Panc1 (cell line): ENCODE measurements around the gene CPM. TPM values are rescaled to one million over a fixed set of nuclear protein-coding genes. Genes with fewer than 3 reads are reported as not detected.

Experiments
- ATAC-seq: fragments of 200-7000 bp; cut with Tn5 transposase; 2 replicates; pipeline ENCODE4 v1.9.1; 2020; ENCODE audit warnings: mild to moderate bottlenecking, moderate library complexity
- BruUV-seq: library from RNA; stranded (reverse); fragments of 400-500 nt; replicated peaks from 2 replicates; lab custom pipeline; 2021; lab: Mats Ljungman, UMichigan
- CTCF ChIA-PET: fragments of 300-600 bp; sonication (Branson Sonifier 250); formaldehyde crosslinking; loops from one replicate; lab custom pipeline; 2022; ENCODE audit warnings: antibody characterized with exemption; lab: Charles Lee
- POLR2A ChIA-PET: fragments of 300-600 bp; sonication (Branson Sonifier 250); formaldehyde crosslinking; loops from one replicate; lab custom pipeline; 2022; ENCODE audit warnings: antibody characterized with exemption; lab: Charles Lee
- DNase-seq: peaks from one replicate; pipeline ENCODE4 v3.0.0-alpha.2; 2010; ENCODE audit warnings: low read depth, low spot score
- H3K27ac ChIP-seq: 2 replicates; pipeline ENCODE4 v1.5.1; 2011; ENCODE audit warnings: mild to moderate bottlenecking, low read length, inconsistent platforms
- H3K27me3 ChIP-seq: fragments of 200-500 bp; sonication (Bioruptor generic); 2 replicates; pipeline ENCODE4 v1.6.0; 2014; ENCODE audit warnings: low read length, inconsistent platforms; ENCODE audit not compliant: control insufficient read depth, insufficient read depth
- H3K36me3 ChIP-seq: fragments of 200-500 bp; sonication (Bioruptor generic); 2 replicates; pipeline ENCODE4 v1.5.1; 2014; ENCODE audit warnings: inconsistent platforms, mild to moderate bottlenecking, low read length, moderate library complexity; ENCODE audit not compliant: control insufficient read depth, insufficient read depth
- H3K4me1 ChIP-seq: 2 replicates; pipeline ENCODE4 v1.5.1; 2011; ENCODE audit warnings: inconsistent platforms, mild to moderate bottlenecking, low read length, moderate library complexity; ENCODE audit not compliant: control insufficient read depth, insufficient read depth
- H3K4me3 ChIP-seq, 2 experiments: 2 replicates each; pipeline ENCODE4 v1.5.1; 2011 to 2012; ENCODE audit warnings: low read depth in 2 of 2, low read length in 2 of 2, mild to moderate bottlenecking in 2 of 2, inconsistent platforms in 1 of 2, moderate library complexity in 1 of 2
- H3K9me3 ChIP-seq: fragments of 200-500 bp; sonication (Bioruptor generic); 2 replicates; pipeline ENCODE4 v1.5.1; 2014; ENCODE audit warnings: low read depth, mild to moderate bottlenecking, inconsistent platforms, low read length, moderate library complexity; ENCODE audit not compliant: control insufficient read depth, insufficient read depth
- POLR2AphosphoS5 ChIP-seq: IDR thresholded peaks from 2 replicates; pipeline ENCODE4 v1.6.1; 2012; ENCODE audit warnings: mild to moderate bottlenecking, low read depth, low read length, moderate library complexity
- SIN3A ChIP-seq: IDR thresholded peaks from 2 replicates; pipeline ENCODE4 v1.6.1; 2012; ENCODE audit warnings: low read depth, mild to moderate bottlenecking, low read length, moderate library complexity, borderline replicate concordance; ENCODE audit not compliant: insufficient read depth
- TCF7L2 ChIP-seq: IDR thresholded peaks from 2 replicates; pipeline ENCODE4 v1.6.1; 2011; ENCODE audit warnings: mild to moderate bottlenecking, low read depth, low read length, inconsistent platforms
- in situ Hi-C: cut with HindIII; loops from 2 replicates; pipeline ENCODE4 v1.10.0; 2016; ENCODE audit warnings: low sequenced_read_pairs, low pct_unique_long_range_greater_than_20kb
- intact Hi-C: fragments of 100-400 bp; cut with micrococcal nuclease; formaldehyde crosslinking; loops from one replicate; pipeline ENCODE4 v1.10.0; 2022; ENCODE audit not compliant: unreplicated experiment
- total RNA-seq: library from RNA; stranded (reverse); gene quantifications from one replicate; pipeline ENCODE4 v1.2.1, GENCODE V29; 2021; ENCODE audit not compliant: unreplicated experiment
- TF ChIP-seq, protein P1 (sequence below), 2 experiments: IDR thresholded peaks; 2 replicates each; pipeline ENCODE4 v1.6.1; 2011 to 2012; ENCODE audit warnings: low read depth in 2 of 2, control low read depth in 1 of 2, low read length in 1 of 2, mild to moderate bottlenecking in 1 of 2, moderate library complexity in 1 of 2; ENCODE audit not compliant: insufficient read depth in 1 of 2
- TF ChIP-seq, protein P2 (sequence below): fragments of 450-650 bp; IDR thresholded peaks from 2 replicates; pipeline ENCODE4 v1.5.1; 2017; ENCODE audit warnings: mild to moderate bottlenecking

Gene CPM
- total RNA-seq, 1 experiment from 2014 or later: 11.2 TPM

GRCh38 chr12:68943848-68944247, 10.9 kb upstream of the CPM start:
- POLR2A ChIA-PET: no interaction called here

DNA sequence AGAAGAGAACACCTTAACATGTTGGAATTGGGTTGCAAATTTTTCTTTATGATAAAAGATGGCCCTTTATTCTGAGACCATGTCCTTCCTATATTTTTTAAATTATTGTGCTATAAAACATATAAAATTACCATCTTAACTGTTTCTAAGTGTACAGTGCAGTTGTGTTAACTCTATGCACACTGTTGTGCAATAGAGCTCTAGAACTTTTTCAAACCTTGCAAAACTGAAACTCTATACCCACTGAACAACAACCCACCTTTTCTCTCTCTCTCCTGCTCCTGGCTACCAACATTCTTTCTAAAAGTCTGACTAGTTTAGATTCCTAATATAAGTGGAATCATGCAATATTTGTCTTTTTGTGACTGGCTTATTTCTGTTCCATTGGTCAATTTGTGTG, 7.8 kb upstream of the CPM start:
- H3K4me3 ChIP-seq: no peak overlapping the region
- in situ Hi-C loops: no loop called here
- no peaks in the 10 kb centered on the region; the same call in 1 of the 2 replicates for H3K4me1 ChIP-seq
- ATAC-seq (no peak), DNase-seq (no peak)
- intact Hi-C loops: no loop called here
- H3K27ac ChIP-seq: no peak overlapping the region
- POLR2A ChIA-PET: no interaction called here
- no peaks in the 10 kb centered on the region for H3K27me3 ChIP-seq
- BruUV-seq: no TSS peak
- no peaks in the 10 kb centered on the region for H3K9me3 ChIP-seq
- TF ChIP-seq, protein P1, sequence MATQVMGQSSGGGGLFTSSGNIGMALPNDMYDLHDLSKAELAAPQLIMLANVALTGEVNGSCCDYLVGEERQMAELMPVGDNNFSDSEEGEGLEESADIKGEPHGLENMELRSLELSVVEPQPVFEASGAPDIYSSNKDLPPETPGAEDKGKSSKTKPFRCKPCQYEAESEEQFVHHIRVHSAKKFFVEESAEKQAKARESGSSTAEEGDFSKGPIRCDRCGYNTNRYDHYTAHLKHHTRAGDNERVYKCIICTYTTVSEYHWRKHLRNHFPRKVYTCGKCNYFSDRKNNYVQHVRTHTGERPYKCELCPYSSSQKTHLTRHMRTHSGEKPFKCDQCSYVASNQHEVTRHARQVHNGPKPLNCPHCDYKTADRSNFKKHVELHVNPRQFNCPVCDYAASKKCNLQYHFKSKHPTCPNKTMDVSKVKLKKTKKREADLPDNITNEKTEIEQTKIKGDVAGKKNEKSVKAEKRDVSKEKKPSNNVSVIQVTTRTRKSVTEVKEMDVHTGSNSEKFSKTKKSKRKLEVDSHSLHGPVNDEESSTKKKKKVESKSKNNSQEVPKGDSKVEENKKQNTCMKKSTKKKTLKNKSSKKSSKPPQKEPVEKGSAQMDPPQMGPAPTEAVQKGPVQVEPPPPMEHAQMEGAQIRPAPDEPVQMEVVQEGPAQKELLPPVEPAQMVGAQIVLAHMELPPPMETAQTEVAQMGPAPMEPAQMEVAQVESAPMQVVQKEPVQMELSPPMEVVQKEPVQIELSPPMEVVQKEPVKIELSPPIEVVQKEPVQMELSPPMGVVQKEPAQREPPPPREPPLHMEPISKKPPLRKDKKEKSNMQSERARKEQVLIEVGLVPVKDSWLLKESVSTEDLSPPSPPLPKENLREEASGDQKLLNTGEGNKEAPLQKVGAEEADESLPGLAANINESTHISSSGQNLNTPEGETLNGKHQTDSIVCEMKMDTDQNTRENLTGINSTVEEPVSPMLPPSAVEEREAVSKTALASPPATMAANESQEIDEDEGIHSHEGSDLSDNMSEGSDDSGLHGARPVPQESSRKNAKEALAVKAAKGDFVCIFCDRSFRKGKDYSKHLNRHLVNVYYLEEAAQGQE (IDR thresholded peaks at IDR 0.05; ENCODE audit: insufficient read depth in 1 of 2, low read depth in 2 of 2, low read length in 1 of 2): no peak
- no peak for TF ChIP-seq SIN3A
- no peak for TF ChIP-seq TCF7L2
- TF ChIP-seq, protein P2, sequence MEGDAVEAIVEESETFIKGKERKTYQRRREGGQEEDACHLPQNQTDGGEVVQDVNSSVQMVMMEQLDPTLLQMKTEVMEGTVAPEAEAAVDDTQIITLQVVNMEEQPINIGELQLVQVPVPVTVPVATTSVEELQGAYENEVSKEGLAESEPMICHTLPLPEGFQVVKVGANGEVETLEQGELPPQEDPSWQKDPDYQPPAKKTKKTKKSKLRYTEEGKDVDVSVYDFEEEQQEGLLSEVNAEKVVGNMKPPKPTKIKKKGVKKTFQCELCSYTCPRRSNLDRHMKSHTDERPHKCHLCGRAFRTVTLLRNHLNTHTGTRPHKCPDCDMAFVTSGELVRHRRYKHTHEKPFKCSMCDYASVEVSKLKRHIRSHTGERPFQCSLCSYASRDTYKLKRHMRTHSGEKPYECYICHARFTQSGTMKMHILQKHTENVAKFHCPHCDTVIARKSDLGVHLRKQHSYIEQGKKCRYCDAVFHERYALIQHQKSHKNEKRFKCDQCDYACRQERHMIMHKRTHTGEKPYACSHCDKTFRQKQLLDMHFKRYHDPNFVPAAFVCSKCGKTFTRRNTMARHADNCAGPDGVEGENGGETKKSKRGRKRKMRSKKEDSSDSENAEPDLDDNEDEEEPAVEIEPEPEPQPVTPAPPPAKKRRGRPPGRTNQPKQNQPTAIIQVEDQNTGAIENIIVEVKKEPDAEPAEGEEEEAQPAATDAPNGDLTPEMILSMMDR: no peak
- TF ChIP-seq POLR2AphosphoS5: no peak
- CTCF ChIA-PET: no interaction called here
- no peaks in the 10 kb centered on the region for H3K36me3 ChIP-seq

More at GRCh38 chr12:68943848-68944247, 10.9 kb upstream of the CPM start:
- no peaks in the 10 kb centered on the region for H3K4me1 ChIP-seq
- CTCF ChIA-PET: no interaction called here
- no peaks in the 10 kb centered on the region for H3K27me3 ChIP-seq
- no peaks in the 10 kb centered on the region for H3K36me3 ChIP-seq
- no peak for DNase-seq
- no peak for ATAC-seq
- no TSS peak for BruUV-seq
- no peak overlapping the region for H3K27ac ChIP-seq
- in situ Hi-C loops: no loop called here
- TF ChIP-seq, protein P2: no peak
- no peak for TF ChIP-seq SIN3A
- TF ChIP-seq, protein P1 (IDR thresholded peaks at IDR 0.05; ENCODE audit: insufficient read depth in 1 of 2, low read depth in 2 of 2, low read length in 1 of 2): no peak
- intact Hi-C loops: no loop called here
- H3K9me3 ChIP-seq: no peaks in the 10 kb centered on the region
- H3K4me3 ChIP-seq: no peak overlapping the region
